IMR-90 (cell line): ENCODE data around the gene PIP5K1C. TPM values are rescaled to one million over a fixed set of nuclear protein-coding genes. Genes with fewer than 3 reads are reported as not detected.

Experiments used
- ATAC-seq: fragments of 200-7000 bp; cut with Tn5 transposase; 2 replicates; pipeline ENCODE4 v1.9.1; 2020; ENCODE audit warnings: low read depth, mild to moderate bottlenecking, moderate library complexity
- BruUV-seq: library from RNA; stranded (reverse); fragments of 400-500 nt; replicated peaks from 2 replicates; lab custom pipeline; 2021; lab: Mats Ljungman, UMichigan
- CTCF ChIA-PET: fragments of 300-600 bp; formaldehyde crosslinking; extraction: SDS; loops from one replicate; lab custom pipeline; 2021; ENCODE audit warnings: antibody characterized with exemption; lab: Yijun Ruan, JAX
- POLR2A ChIA-PET: fragments of 300-600 bp; sonication (Branson Sonifier 250); formaldehyde crosslinking; loops from one replicate; lab custom pipeline; 2022; ENCODE audit warnings: antibody characterized with exemption; ENCODE audit not compliant: unreplicated experiment; lab: Charles Lee
- DNase-seq: peaks from one replicate; pipeline ENCODE4 v3.0.0; 2013
- H2AFZ ChIP-seq: replicated peaks from 2 replicates; pipeline ENCODE3; 2013; ENCODE audit warnings: low read length, mild to moderate bottlenecking; ENCODE audit not compliant: poor library complexity
- H2AK5ac ChIP-seq: 2 replicates; pipeline ENCODE4 v1.6.1; 2013; ENCODE audit warnings: low read depth, low read length, inconsistent platforms
- H2AK9ac ChIP-seq: replicated peaks from 2 replicates; pipeline ENCODE3; 2013; ENCODE audit warnings: mild to moderate bottlenecking, low read depth, low read length, moderate library complexity; ENCODE audit not compliant: poor library complexity
- H2BK120ac ChIP-seq: 2 replicates; pipeline ENCODE4 v1.6.1; 2013; ENCODE audit warnings: low read depth, low read length, inconsistent platforms
- H2BK15ac ChIP-seq: 3 replicates; pipeline ENCODE4 v1.6.1; 2013; ENCODE audit warnings: low read depth, low read length, inconsistent platforms
- H2BK20ac ChIP-seq: 2 replicates; pipeline ENCODE4 v1.6.1; 2013; ENCODE audit warnings: low read depth, mild to moderate bottlenecking, inconsistent platforms, low read length, moderate library complexity
- H2BK5ac ChIP-seq: 2 replicates; pipeline ENCODE4 v1.6.1; 2013; ENCODE audit warnings: mild to moderate bottlenecking, low read depth, low read length, inconsistent platforms; ENCODE audit not compliant: poor library complexity, severe bottlenecking
- H3K14ac ChIP-seq: replicated peaks from 2 replicates; pipeline ENCODE4 v1.6.1; 2013; ENCODE audit warnings: low read depth, low read length, inconsistent platforms
- H3K18ac ChIP-seq: 2 replicates; pipeline ENCODE4 v1.6.1; 2013; ENCODE audit warnings: low read depth, low read length, control low read depth
- H3K23ac ChIP-seq: 2 replicates; pipeline ENCODE4 v1.6.1; 2013; ENCODE audit warnings: low read depth, low read length, inconsistent platforms
- H3K27ac ChIP-seq: 2 replicates; pipeline ENCODE4 v1.5.1; 2013; ENCODE audit warnings: mild to moderate bottlenecking, control low read depth, low read length; ENCODE audit not compliant: insufficient read depth
- H3K27me3 ChIP-seq: 2 replicates; pipeline ENCODE4 v1.6.1; 2013; ENCODE audit warnings: low read length; ENCODE audit not compliant: control insufficient read depth, insufficient read depth
- H3K36me3 ChIP-seq: 2 replicates; pipeline ENCODE4 v1.6.1; 2013; ENCODE audit warnings: low read length, mixed read lengths; ENCODE audit not compliant: control insufficient read depth, insufficient read depth
- H3K4ac ChIP-seq: 2 replicates; pipeline ENCODE4 v1.6.1; 2013; ENCODE audit warnings: low read depth, low read length, inconsistent platforms
- H3K4me1 ChIP-seq: 2 replicates; pipeline ENCODE4 v1.6.1; 2013; ENCODE audit warnings: low read length, mixed read lengths; ENCODE audit not compliant: control insufficient read depth, insufficient read depth
- H3K4me2 ChIP-seq: 2 replicates; pipeline ENCODE4 v1.6.1; 2013; ENCODE audit warnings: low read depth, mild to moderate bottlenecking, control low read depth, low read length, moderate library complexity
- H3K4me3 ChIP-seq: 2 replicates; pipeline ENCODE4 v1.5.1; 2013; ENCODE audit warnings: low read depth, mild to moderate bottlenecking, control low read depth, low read length, moderate library complexity; ENCODE audit not compliant: insufficient read depth
- H3K56ac ChIP-seq: 2 replicates; pipeline ENCODE4 v1.6.1; 2013; ENCODE audit warnings: low read length, inconsistent platforms; ENCODE audit not compliant: insufficient read depth; ENCODE audit errors: extremely low read depth
- H3K79me1 ChIP-seq, 2 experiments: 2 replicates each; pipeline ENCODE4 v1.6.1; 2013; ENCODE audit warnings: low read length in 2 of 2, inconsistent platforms in 1 of 2, low read depth in 1 of 2
- H3K9ac ChIP-seq: 2 replicates; pipeline ENCODE4 v1.6.1; 2013; ENCODE audit warnings: low read depth, low read length, control low read depth
- H3K9me1 ChIP-seq: 2 replicates; pipeline ENCODE4 v1.6.1; 2013; ENCODE audit warnings: low read length, inconsistent platforms; ENCODE audit not compliant: insufficient read depth
- H3K9me3 ChIP-seq: 2 replicates; pipeline ENCODE4 v1.6.1; 2013; ENCODE audit warnings: low read length; ENCODE audit not compliant: control insufficient read depth, insufficient read depth
- H4K20me1 ChIP-seq: 2 replicates; pipeline ENCODE4 v1.6.1; 2013; ENCODE audit warnings: low read length, inconsistent platforms; ENCODE audit not compliant: insufficient read depth
- H4K5ac ChIP-seq: 2 replicates; pipeline ENCODE4 v1.6.1; 2013; ENCODE audit warnings: mild to moderate bottlenecking, low read depth, low read length, control low read depth
- H4K8ac ChIP-seq, 2 experiments: 2 replicates each; pipeline ENCODE4 v1.6.1; 2013; ENCODE audit warnings: low read depth in 2 of 2, low read length in 2 of 2, control low read depth in 1 of 2, inconsistent platforms in 1 of 2
- H4K91ac ChIP-seq: 2 replicates; pipeline ENCODE4 v1.6.1; 2013; ENCODE audit warnings: low read depth, low read length, inconsistent platforms; ENCODE audit not compliant: insufficient read depth
- MAFK ChIP-seq: IDR thresholded peaks from 2 replicates; pipeline ENCODE4 v1.6.1; 2012; ENCODE audit warnings: low read depth, low read length, improper control_type of control experiment
- MAZ ChIP-seq: IDR thresholded peaks from 2 replicates; pipeline ENCODE4 v1.6.1; 2012; ENCODE audit warnings: low read depth, mild to moderate bottlenecking, low read length, improper control_type of control experiment, moderate library complexity, borderline replicate concordance
- WGBS, 2 experiments: methylation state at CpG; one replicate each; pipeline versions ENCODE4 v1.1.5 to v1.1.7; 2013; ENCODE audit warnings: missing lambda C conversion rate in 2 of 2; ENCODE audit not compliant: insufficient read length in 1 of 2; ENCODE audit errors: extremely low coverage in 2 of 2; 5-methylcytosine and 5-hydroxymethylcytosine counted together
- dilution Hi-C: fragments of 300-500 bp; cut with HindIII; formaldehyde crosslinking; loops from one replicate; pipeline ENCODE4 v1.14.3; 2018; ENCODE audit warnings: low sequenced_read_pairs; ENCODE audit not compliant: unreplicated experiment
- in situ Hi-C: fragments of 300-500 bp; cut with MboI; formaldehyde crosslinking; loops from 3 replicates; pipeline ENCODE4 v1.14.3; 2019; ENCODE audit warnings: low sequenced_read_pairs, inconsistent platforms, mixed read lengths
- intact Hi-C: fragments of 100-400 bp; cut with micrococcal nuclease; formaldehyde crosslinking; loops from 2 replicates; pipeline ENCODE4 v1.10.0; 2022
- polyA plus RNA-seq, 3 experiments: library from polyadenylated mRNA; depleted of rRNA; stranded (reverse); fragments of >200 nt; gene quantifications; 2 replicates each; pipeline ENCODE4 v1.2.3, GENCODE V29; 2012; ENCODE audit warnings: low replicate concordance in 1 of 3
- total RNA-seq: library from RNA; depleted of rRNA; stranded (reverse); fragments of >200 nt; gene quantifications from 2 replicates; pipeline ENCODE4 v1.2.3, GENCODE V29; 2012
- TF ChIP-seq, protein P1 (sequence below): conservative IDR thresholded peaks from 2 replicates; pipeline ENCODE4 v1.5.1; 2012; ENCODE audit warnings: mild to moderate bottlenecking, low read depth, low read length, improper control_type of control experiment

PIP5K1C gene
- total and polyA plus RNA-seq, 2 of the 4 experiments (the other 2 are of a cell fraction): 13.6 to 23.3 TPM

GRCh38 chr19:3682741-3683404 lies 17.4 kb downstream of the PIP5K1C start:
- Histone ChIP-seq H4K20me1 (peaks cover 58% of the 10 kb centered on the region), H4K91ac (no peak overlapping the region), H3K14ac (no peak overlapping the region), H2AK5ac (no peak overlapping the region), H3K36me3 (peaks cover 19% of the 10 kb centered on the region), H2BK120ac (no peak overlapping the region), H3K4ac (no peak overlapping the region), H2BK5ac (no peak overlapping the region), H2AK9ac (peak overlapping the region; percentile 11), H2BK20ac (no peak overlapping the region), H3K4me1 (peaks cover 9% of the 10 kb centered on the region; the same call in 1 of the 2 replicates), H3K79me1 (peaks cover 28 to 82% of the 10 kb centered on the region in 2 experiments), H3K4me2 (no peak overlapping the region), H3K9me3 (peaks cover 6% of the 10 kb centered on the region), H4K8ac (no peak overlapping the region), H3K23ac (no peak overlapping the region), H3K9me1 (peaks cover 14% of the 10 kb centered on the region), H3K27me3 (no peaks in the 10 kb centered on the region), H3K56ac (no peak overlapping the region), H3K18ac (no peak overlapping the region), H2AFZ (no peak overlapping the region), H4K5ac (no peak overlapping the region), H3K4me3 (no peak overlapping the region), H3K9ac (no peak overlapping the region), H2BK15ac (no peak overlapping the region), H3K27ac (no peak overlapping the region)
- no TSS peak for BruUV-seq
- peak; percentile 64 for ATAC-seq
- peak; percentile 60 for DNase-seq
- intact Hi-C loops: no loop called here
- 77% methylated on average over 8 of the region's 17 CpGs; no CpG with 5 or more reads in 1 of the 2 experiments for WGBS, 2 experiments
- in situ Hi-C loops: no loop called here
- TF ChIP-seq MAZ: peak; percentile 22; the same call in 1 of the 2 replicates
- TF ChIP-seq MAFK: no peak
- TF ChIP-seq, protein P1, sequence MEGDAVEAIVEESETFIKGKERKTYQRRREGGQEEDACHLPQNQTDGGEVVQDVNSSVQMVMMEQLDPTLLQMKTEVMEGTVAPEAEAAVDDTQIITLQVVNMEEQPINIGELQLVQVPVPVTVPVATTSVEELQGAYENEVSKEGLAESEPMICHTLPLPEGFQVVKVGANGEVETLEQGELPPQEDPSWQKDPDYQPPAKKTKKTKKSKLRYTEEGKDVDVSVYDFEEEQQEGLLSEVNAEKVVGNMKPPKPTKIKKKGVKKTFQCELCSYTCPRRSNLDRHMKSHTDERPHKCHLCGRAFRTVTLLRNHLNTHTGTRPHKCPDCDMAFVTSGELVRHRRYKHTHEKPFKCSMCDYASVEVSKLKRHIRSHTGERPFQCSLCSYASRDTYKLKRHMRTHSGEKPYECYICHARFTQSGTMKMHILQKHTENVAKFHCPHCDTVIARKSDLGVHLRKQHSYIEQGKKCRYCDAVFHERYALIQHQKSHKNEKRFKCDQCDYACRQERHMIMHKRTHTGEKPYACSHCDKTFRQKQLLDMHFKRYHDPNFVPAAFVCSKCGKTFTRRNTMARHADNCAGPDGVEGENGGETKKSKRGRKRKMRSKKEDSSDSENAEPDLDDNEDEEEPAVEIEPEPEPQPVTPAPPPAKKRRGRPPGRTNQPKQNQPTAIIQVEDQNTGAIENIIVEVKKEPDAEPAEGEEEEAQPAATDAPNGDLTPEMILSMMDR: no peak
- CTCF ChIA-PET: no interaction called here
- dilution Hi-C loops: no loop called here
- POLR2A ChIA-PET: no interaction called here
